HG03575 (cell line): Measurements from ENCODE around the gene KRTAP4-6.
"Not testable (repeated sequence)": the region's sequence is repeated elsewhere in the genome, so short reads cannot be mapped to it uniquely, and the experiment has no call there.

Experiments
- ATAC-seq: cut with Tn5 transposase; IDR thresholded peaks from one replicate; pipeline ENCODE4 v1.9.1; 2021; ENCODE audit not compliant: unreplicated experiment, insufficient number of reproducible peaks, low FRiP score; ENCODE audit errors: extremely low read depth

KRTAP4-6 gene

DNA sequence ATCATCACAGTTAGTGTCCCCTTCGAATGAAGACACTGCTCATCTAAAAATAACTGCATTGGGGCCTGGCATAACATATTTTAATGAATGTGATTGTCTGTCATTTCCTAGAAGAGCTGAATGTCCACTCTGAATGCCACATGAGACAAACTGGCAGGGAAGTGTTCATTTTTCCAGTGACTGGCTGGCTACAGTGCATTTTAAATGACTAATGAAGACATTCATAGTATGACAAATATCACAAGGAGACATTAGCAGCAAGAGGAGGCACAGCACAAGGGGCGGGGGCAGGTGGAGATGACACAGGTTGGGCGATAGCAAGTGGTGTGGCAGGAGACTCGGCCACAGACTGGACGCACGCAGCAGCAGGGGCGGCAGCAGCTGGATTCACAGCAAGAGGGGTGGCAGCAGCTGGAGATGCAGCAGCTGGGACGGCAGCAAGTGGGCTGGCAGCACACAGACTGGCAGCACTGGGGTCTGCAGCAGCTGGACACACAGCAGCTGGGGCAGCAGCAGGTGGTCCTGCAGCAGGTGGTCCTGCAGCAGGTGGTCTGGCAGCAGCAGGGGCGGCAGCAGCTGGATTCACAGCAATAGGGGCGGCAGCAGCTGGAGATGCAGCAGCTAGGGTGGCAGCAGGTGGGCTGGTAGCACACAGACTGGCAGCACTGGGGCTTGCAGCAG lies 8.8 kb upstream of the KRTAP4-6 start:
- not testable (repeated sequence) for ATAC-seq

DNA sequence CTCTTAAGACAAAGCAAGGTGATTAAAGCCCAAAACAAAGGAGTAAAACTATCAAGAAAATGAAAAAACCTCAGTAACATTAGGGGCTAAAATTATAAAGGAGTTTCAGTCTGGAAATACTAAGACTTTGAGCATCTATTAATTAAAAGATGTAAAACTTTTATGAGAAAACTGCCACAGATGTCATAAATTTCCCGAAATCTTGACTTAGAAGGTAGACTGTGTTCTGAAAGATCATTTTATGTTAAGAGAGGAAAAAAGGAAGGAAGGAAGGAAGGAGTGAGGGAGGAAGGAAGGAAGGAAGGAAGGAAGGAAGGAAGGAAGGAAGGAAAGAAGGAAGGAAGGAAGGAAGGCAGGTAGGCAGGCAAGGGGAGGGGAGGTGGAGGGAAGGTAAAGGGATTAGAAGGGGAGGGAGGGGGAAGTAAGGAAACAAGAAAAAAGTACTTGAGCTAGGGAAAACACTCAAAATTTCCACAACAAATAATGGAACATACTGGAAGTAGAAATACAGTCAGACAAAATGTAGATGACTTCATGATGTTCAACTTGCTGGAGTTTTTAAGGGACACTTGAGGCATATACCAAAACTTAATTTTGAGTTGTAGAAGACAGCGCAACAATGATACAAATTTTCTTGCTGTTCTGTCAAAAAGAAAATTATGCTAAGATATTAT lies 7.3 kb upstream of the KRTAP4-6 start:
- no peak for ATAC-seq

DNA sequence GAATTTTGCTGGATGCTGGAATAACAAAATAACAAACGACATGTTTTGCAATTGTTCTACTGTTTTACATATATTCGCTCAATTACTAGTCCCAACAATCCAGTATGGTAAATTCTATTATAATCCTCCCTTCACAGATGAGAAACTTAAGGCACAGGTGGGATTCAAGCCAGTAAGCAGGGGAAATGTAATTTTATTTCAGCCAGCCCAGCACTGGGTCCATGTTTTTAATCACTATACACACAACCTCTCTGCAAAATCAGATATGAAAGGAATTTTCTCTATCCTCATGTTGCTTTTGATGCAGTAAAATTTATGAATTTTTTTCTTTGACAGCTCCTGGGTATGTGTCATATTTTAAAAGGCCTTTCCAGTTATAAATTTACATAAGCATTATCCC lies 4.9 kb upstream of the KRTAP4-6 start:
- ATAC-seq: no peak

DNA sequence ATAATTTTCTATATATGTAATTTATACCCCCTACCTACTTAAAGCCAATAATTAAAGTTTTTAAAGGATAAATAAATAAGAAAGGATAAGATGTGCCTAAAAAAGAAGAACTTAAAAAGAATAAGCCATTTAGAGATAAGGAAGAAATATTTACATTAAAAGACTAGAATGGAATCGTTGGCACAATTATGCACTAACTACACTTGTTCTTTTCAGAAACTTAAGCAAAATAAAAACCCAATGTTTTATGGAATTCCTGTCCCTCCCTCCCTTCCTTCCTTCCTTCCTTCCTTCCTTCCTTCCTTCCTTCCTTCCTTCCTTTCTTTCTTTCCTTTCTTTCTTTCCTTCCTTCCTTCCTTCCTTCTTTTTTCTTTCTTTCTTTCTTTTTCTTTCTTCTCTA lies 4.5 kb upstream of the KRTAP4-6 start:
- ATAC-seq: no peak

DNA sequence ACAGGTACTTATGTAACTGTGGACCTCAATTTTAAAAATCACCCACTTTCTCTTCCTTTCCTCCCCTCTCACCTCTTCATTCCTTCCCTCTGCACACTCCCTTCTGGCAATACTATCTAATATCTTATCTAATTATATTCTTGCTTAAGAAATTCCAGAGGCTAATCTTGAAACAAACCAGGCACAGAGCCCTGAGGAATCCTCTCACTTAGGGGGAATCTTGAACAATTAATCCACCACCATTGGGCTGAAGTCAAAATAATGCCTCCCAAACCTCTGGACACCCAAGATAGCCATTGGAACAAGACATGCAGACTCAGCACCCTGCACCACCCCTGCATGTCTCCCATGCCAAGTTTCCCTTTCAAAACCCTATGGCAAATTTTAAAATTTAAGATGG lies 1.0 kb upstream of the KRTAP4-6 start:
- no peak for ATAC-seq

DNA sequence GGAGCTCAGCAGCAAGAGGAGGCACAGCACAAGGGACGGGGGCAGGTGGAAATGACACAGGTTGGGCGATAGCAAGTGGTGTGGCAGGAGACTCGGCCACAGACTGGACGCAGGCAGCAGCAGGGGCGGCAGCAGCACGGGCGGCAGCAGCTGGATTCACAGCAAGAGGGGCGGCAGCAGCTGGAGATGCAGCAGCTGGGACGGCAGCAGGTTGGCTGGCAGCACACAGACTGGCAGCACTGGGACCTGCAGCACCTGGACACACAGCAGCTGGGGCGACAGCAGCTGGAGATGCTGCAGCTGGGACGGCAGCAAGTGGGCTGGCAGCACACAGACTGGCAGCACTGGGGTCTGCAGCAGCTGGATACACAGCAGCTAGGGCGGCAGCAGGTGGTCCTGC lies 479 bp downstream of the KRTAP4-6 start:
- ATAC-seq: not testable (repeated sequence)

DNA sequence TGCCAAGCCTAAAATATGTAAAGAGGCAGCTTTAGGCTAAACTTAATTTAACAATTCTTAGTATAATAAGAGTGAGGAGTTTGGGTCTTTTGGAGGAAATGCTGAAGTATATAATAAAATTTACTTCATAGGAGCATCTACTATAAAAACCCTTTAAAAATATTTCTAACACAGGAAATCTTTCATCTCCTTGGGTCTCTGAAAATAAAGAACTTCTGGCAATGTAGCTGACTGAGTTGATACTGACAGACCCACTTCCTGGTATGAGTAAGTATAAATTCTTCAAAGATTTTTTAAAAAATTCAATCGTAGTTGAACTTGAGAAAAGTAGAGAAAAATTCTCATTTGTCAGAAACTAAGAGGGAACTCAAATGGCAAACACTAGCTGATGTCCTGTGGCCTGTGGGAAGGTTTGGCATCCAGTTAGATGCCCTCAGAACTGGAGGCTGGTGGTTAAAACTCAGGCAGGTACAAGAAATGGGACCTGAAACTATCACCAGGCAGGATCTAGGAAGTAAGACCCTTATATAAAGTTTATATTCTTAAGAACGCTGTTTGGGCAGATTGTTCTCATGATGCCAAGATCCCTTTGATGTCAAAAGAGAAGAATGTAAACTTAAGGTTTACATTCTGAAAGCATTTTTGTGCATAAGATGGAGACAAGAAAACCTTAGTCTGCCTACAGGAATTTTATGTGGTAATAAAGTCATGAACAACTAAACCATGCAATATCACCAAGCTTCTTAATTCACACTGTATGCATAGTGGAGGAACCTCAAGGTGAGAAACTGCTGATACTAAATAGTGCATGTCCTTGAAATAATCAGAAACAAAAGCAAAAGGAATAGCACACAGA lies 6.2 kb downstream of the KRTAP4-6 start:
- no peak for ATAC-seq

DNA sequence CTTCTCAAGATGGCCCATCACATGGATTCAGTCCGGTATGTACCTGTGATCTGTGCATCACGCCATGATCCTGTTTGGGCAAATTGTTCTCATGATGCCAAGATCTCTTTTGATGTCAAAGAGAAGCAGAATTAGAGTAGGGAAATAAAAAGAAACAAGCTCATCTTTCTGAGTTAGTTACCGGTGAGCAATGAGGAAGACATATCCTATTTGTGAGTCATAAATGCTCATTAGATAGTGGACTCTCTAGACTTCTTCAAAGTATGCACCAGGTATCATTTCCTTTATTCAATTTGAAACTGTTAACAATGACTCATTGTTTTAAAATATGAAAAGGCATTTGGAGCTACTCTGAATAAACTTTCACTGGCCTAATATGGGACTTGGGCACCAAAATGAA lies 8.4 kb downstream of the KRTAP4-6 start:
- ATAC-seq: no peak

DNA sequence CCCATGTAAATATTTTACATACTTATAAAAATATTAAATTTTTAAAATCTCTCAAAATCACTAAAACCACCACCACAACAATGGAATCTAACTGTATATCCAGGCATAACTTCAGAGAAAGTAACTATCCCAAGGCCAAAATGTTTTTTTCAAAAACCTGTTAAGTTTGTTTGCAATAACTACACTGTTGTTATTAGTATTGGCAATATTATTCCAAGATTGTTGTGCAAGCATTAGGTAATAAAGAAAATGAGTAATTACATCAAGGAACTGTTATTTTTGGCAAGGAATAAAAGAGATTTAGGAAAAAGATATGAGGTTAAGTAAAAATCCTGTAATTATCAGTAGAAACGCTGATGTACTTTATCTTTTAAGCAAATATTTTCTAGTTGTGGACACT lies 13.0 kb downstream of the KRTAP4-6 start:
- ATAC-seq: no peak

DNA sequence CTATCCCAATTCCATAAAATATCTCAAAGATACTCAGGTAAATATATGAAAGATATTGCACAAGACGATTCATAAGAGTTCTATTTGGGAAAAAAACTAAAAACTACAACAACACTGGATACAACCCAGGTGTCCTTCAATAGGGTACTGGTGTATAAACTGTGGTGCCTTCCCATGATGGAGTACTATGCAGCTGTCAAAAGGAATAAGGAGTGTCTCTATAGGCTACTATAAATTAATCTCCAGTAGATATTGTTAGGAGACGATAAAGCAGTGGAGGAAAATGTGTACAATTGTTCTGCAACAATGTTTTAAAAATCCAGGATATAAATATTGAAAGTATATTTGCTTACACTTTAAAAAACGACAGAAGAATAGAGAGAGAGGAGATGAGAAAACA lies 13.9 kb downstream of the KRTAP4-6 start:
- ATAC-seq: no peak

DNA sequence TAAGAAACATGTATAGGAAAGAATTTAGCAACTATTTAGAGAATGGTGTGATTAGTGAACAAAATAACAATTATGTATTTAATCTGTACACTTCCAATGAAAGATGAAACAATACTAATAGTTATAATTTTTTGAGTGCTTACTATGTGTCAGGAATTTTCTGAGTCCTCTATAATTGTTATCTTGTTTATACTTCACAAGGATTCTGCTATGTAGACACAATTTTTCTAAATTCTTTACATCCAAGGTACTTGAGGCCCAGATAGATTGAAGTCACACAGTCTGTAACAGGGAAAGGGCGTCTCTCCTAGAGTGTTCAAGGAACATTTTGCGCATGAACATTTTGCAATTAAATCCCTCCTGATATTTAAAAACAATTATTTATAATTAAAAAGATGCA lies 15.3 kb downstream of the KRTAP4-6 start:
- no peak for ATAC-seq

DNA sequence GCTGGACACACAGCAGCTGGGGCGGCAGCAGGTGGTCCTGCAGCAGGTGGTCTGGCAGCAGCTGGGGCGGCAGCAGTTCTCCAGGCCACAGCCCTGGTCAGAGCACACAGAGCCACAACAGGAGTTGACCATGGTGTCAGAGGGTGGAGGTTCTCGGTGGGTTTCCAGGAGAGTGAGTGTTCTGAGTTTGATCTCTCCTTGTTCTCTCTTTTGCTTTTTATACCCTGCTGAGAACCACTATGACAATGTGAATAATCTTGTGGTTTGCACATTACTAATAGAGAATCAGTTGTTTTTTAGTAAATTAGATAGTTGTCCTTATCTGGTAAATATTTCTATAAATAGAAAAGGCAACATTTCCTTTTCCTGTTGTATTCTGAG lies 16.4 kb downstream of the KRTAP4-6 start, which contains the start of gene KRTAP4-12:
Gene KRTAP4-12 (minus strand): TSS at position 192 of the 381 bp plus-strand sequence. CDS start 60 bp downstream, at position 132.
- not testable (repeated sequence) for ATAC-seq

DNA sequence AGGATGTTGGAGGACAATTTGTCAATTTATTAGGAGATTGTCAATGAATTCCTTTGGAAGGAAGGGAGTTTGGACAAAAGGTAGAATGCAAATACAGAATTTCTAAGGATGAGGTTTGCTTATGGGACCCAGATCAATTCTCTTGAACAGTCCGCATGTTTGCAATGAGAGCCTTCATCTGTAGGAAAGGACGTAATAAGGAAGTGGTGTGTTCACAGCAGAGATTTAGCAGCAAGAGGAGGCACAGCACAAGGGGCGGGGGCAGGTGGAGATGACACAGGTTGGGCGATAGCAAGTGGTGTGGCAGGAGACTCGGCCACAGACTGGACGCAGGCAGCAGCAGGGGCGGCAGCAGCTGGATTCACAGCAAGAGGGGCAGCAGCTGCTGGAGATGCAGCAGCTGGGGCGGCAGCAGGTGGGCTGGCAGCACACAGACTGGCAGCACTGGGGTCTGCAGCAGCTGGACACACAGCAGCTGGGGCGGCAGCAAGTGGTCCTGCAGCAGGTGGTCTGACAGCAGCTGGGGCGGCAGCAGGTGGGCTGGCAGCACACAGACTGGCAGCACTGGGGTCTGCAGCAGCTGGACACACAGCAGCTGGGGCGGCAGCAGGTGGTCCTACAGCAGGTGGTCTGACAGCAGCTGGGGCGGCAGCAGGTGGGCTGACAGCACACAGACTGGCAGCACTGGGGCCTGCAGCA lies 16.9 kb downstream of the KRTAP4-6 start:
- ATAC-seq: not testable (repeated sequence)

DNA sequence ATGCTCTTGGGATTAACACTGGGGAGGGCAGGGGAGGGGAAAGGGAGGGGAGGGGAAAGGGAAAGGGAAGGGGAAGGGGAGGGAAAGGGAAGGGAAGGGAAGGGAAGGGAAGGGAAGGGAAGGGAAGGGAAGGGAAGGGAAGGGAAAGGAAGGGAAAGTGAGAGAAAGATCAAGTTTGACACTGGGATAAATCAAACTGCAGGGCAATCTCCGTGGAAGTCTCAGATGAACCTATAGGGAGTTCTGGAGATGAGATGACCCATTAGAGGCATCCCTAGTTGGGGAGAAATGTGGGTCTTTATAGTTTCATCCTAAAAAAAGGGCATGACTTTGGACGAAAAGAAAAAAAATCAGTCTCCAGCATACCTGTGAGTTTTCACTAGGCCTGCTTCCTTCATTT lies 18.6 kb downstream of the KRTAP4-6 start:
- ATAC-seq: no peak

DNA sequence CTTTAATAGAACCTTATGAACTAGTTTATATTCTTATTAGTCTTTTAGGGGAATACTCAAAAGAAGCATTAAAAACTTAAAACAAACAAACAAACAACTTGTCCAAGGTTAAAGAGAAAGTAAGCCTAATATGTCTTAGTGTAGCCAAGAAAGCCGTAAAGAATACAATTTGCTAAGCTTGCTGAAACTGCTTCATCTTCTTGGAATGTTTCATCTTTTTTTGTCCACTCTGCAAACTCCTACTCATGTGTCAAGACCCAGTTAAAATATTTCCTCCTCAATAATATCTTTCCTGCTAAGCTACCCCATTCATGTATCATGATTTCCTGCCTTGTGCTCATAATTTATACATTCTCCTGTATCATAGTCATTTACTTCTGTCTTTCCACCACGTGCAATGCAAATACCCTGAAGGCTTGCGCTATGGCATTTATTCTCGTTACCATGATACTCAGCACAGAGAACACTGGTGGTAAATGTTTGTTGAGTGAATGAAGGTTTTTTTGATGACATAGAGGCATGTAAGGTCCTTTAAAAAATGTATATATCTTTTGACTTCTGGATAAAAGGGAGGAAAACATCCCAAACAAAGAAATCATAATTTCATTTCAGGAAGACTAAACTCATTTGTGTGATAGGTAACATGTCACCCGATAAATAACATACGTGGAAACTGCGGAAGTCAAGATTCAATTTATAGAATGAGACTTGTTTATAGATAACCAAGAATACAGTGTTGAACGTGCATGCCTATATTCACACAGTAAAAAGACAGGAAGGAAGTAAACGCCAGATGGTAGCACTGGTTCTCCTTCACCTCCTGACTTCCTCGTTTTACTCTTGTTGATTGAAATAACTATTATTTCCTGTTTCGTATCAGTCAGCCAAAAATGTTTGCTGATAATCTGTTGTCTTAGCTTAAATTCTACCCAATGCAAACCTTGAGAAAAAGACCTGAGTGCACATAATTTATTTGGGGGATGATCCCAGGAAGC lies 20.4 kb downstream of the KRTAP4-6 start:
- ATAC-seq: not testable (repeated sequence)

DNA sequence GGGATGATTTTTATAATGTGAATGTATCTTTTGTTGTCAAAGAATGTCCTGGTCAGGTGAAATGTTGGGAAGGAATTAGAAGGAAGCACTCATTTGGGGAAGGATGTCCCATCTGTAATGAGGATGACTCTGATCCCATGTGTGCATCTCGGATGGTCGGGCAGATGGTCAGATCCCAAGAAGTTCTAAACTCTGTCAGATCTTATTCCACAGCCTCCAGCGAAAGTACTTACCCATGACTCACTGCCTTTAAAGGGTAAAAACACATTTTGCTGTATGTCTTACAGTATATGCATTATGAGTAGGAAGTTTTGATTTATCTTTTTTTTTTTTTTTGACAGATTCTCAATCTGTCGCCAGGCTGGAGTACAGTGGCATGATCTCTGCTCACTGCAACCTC lies 21.6 kb downstream of the KRTAP4-6 start:
- ATAC-seq: no peak

DNA sequence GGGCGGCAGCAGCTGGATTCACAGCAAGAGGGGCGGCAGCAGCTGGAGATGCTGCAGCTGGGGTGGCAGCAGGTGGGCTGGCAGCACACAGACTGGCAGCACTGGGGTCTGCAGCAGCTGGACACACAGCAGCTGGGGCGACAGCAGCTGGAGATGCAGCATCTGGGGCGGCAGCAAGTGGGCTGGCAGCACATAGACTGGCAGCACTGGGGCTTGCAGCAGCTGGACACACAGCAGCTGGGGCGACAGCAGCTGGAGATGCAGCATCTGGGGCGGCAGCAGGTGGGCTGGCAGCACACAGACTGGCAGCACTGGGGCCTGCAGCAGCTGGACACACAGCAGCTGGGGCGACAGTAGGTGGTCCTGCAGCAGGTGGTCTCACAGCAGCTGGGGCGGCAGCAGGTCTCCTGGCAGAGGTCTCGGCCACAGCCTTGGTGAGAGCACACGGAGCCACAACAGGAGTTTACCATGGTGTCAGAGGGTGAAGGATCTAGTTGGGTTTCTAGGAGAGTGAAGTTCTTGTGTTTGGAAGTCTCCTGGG lies 22.4 kb downstream of the KRTAP4-6 start, which contains the start of gene KRTAP4-11:
Gene KRTAP4-11 (minus strand): TSS at position 528 of the 541 bp plus-strand sequence. CDS start 58 bp downstream, at position 470.
- not testable (repeated sequence) for ATAC-seq

DNA sequence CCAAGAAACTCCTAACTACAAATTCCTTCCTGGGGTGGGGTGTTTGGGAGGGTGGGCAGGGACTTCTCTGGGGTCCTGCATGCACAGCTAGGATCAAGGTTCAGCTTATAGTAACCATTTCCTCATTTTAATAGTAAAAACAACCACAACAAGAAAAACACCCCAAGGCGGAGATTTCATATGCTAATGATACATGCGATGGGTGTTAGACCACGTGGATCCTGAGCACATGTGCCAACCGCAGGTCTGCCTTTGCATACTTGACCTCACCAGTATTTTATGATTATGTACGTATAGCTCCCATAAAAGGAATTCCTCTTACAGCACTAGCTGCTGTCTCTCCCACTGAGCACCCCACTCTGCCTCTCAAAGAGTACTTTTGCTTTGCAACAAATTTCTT lies 24.0 kb downstream of the KRTAP4-6 start:
- no peak for ATAC-seq
